ENCODE measurements around the gene WNK2.

WNK2 gene

GRCh38 chr9:93244101-93244500, 60.2 kb downstream of the WNK2 start:
- Histone ChIP-seq H3K9ac (ENCODE audit: low read length) (no peak overlapping the region), H3K79me2 (ENCODE audit: low read length) (no peaks in the 10 kb centered on the region), H3K36me3 (replicated peaks; ENCODE audit: low read depth, low read length) (no peaks in the 10 kb centered on the region), H3K4me2 (ENCODE audit: low read length) (no peak overlapping the region), H2AFZ (ENCODE audit: low read depth, low read length) (no peak overlapping the region), H3K9me3 (ENCODE audit: insufficient read depth, low read length) (no peaks in the 10 kb centered on the region), H3K4me1 (ENCODE audit: low read length) (no peaks in the 10 kb centered on the region), H3K27ac (ENCODE audit: low read length) (no peak overlapping the region), H3K27me3 (ENCODE audit: low read depth, low read length) (peaks cover 18% of the 10 kb centered on the region), H4K20me1 (ENCODE audit: insufficient read depth, low read length) (no peaks in the 10 kb centered on the region), H3K4me3 (ENCODE audit: low read length) (no peak overlapping the region)
- no peak for TF ChIP-seq EZH2phosphoT487 (IDR thresholded peaks at IDR 0.05; ENCODE audit: low read depth)
- no peak for TF ChIP-seq CTCF (IDR thresholded peaks at IDR 0.05; ENCODE audit: low read depth, low read length)

- H3K36me3 ChIP-seq (replicated peaks; ENCODE audit: low read depth, low read length): no peaks in the 10 kb centered on the region
- H3K79me2 ChIP-seq (ENCODE audit: low read length): no peaks in the 10 kb centered on the region
- no peaks in the 10 kb centered on the region for H3K4me1 ChIP-seq (ENCODE audit: low read length)
- TF ChIP-seq EZH2phosphoT487 (IDR thresholded peaks at IDR 0.05; ENCODE audit: low read depth) (no peak), CTCF (IDR thresholded peaks at IDR 0.05; ENCODE audit: low read depth, low read length) (no peak)
- H2AFZ ChIP-seq (ENCODE audit: low read depth, low read length): no peak overlapping the region
- no peaks in the 10 kb centered on the region for H4K20me1 ChIP-seq (ENCODE audit: insufficient read depth, low read length)
- no peak overlapping the region for H3K27ac ChIP-seq (ENCODE audit: low read length)
- H3K4me2 ChIP-seq (ENCODE audit: low read length): no peak overlapping the region
- peaks cover 18% of the 10 kb centered on the region for H3K27me3 ChIP-seq (ENCODE audit: low read depth, low read length)
- H3K9ac ChIP-seq (ENCODE audit: low read length): no peak overlapping the region
- no peaks in the 10 kb centered on the region for H3K9me3 ChIP-seq (ENCODE audit: insufficient read depth, low read length)
- no peak overlapping the region for H3K4me3 ChIP-seq (ENCODE audit: low read length)
Measured at GRCh38 chr9:93244510-93245436, 60.8 kb downstream of the WNK2 start.

GRCh38 chr9:93245437-93245970, 61.6 kb downstream of the WNK2 start:
- Histone ChIP-seq H3K27ac (ENCODE audit: low read length) (no peak overlapping the region), H3K9me3 (ENCODE audit: insufficient read depth, low read length) (no peaks in the 10 kb centered on the region), H3K4me3 (ENCODE audit: low read length) (no peak overlapping the region), H3K9ac (ENCODE audit: low read length) (no peak overlapping the region), H3K4me2 (ENCODE audit: low read length) (no peak overlapping the region), H4K20me1 (ENCODE audit: insufficient read depth, low read length) (no peaks in the 10 kb centered on the region), H3K27me3 (ENCODE audit: low read depth, low read length) (peaks cover 18% of the 10 kb centered on the region), H3K4me1 (ENCODE audit: low read length) (no peaks in the 10 kb centered on the region), H3K79me2 (ENCODE audit: low read length) (no peaks in the 10 kb centered on the region), H3K36me3 (replicated peaks; ENCODE audit: low read depth, low read length) (no peaks in the 10 kb centered on the region), H2AFZ (ENCODE audit: low read depth, low read length) (no peak overlapping the region)
- TF ChIP-seq CTCF (IDR thresholded peaks at IDR 0.05; ENCODE audit: low read depth, low read length) (no peak), EZH2phosphoT487 (IDR thresholded peaks at IDR 0.05; ENCODE audit: low read depth) (no peak)

- H3K4me3 ChIP-seq (ENCODE audit: low read length): no peak overlapping the region
- no peaks in the 10 kb centered on the region for H3K4me1 ChIP-seq (ENCODE audit: low read length)
- no peaks in the 10 kb centered on the region for H4K20me1 ChIP-seq (ENCODE audit: insufficient read depth, low read length)
- H3K4me2 ChIP-seq (ENCODE audit: low read length): no peak overlapping the region
- H3K36me3 ChIP-seq (replicated peaks; ENCODE audit: low read depth, low read length): no peaks in the 10 kb centered on the region
- TF ChIP-seq CTCF (IDR thresholded peaks at IDR 0.05; ENCODE audit: low read depth, low read length) (no peak), EZH2phosphoT487 (IDR thresholded peaks at IDR 0.05; ENCODE audit: low read depth) (no peak)
- H3K27me3 ChIP-seq (ENCODE audit: low read depth, low read length): peaks cover 18% of the 10 kb centered on the region
- H3K79me2 ChIP-seq (ENCODE audit: low read length): no peaks in the 10 kb centered on the region
- no peaks in the 10 kb centered on the region for H3K9me3 ChIP-seq (ENCODE audit: insufficient read depth, low read length)
- H3K27ac ChIP-seq (ENCODE audit: low read length): no peak overlapping the region
- H2AFZ ChIP-seq (ENCODE audit: low read depth, low read length): no peak overlapping the region
- H3K9ac ChIP-seq (ENCODE audit: low read length): no peak overlapping the region
Measured at GRCh38 chr9:93246111-93246510, 62.2 kb downstream of the WNK2 start.

Measured in OCI-LY3 (cell line).